ENCODE measurements around the gene ADAMTS20. TPM values are rescaled to one million over a fixed set of nuclear protein-coding genes. Genes with fewer than 3 reads are reported as not detected.

Gene ADAMTS20
- total RNA-seq, 1 experiment from 2014 or later = not detected

DNA sequence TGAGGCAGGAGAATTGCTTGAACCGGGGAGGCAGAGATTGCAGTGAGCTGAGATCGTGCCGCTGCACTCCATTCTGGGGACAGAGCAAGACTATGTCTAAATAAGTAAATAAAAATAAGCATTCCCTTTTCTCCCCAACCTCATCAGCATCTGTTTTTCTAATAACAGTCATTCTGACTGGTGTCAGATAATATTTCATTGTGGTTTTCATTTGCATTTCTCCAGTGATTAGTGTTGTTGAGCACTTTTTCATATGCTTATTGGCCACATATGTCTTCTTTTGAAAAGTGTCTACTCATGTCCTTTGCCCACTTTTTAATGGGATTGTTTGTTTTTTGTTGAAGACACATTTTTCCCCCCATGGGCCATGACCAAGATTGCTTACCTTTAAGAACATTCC is 243.2 kb downstream of the ADAMTS20 start:
- no peaks in the 10 kb centered on the region for H3K27me3 ChIP-seq (ENCODE audit: control insufficient read depth, insufficient read depth, low read length)
- no peak overlapping the region for H3K4me3 ChIP-seq (ENCODE audit: low read depth in 2 of 2, low read length in 2 of 2)
- intact Hi-C loops (cut with micrococcal nuclease; ENCODE audit: unreplicated experiment) (no loop called here), in situ Hi-C loops (cut with HindIII; ENCODE audit: low pct_unique_long_range_greater_than_20kb, low sequenced_read_pairs) (no loop called here)
- TF ChIP-seq POLR2AphosphoS5 (IDR thresholded peaks at IDR 0.05; ENCODE audit: low read depth, low read length) (no peak), SIN3A (IDR thresholded peaks at IDR 0.05; ENCODE audit: borderline replicate concordance, insufficient read depth, low read depth, low read length) (no peak), TCF7L2 (IDR thresholded peaks at IDR 0.05; ENCODE audit: low read depth, low read length) (no peak)
- TF ChIP-seq, protein P1, sequence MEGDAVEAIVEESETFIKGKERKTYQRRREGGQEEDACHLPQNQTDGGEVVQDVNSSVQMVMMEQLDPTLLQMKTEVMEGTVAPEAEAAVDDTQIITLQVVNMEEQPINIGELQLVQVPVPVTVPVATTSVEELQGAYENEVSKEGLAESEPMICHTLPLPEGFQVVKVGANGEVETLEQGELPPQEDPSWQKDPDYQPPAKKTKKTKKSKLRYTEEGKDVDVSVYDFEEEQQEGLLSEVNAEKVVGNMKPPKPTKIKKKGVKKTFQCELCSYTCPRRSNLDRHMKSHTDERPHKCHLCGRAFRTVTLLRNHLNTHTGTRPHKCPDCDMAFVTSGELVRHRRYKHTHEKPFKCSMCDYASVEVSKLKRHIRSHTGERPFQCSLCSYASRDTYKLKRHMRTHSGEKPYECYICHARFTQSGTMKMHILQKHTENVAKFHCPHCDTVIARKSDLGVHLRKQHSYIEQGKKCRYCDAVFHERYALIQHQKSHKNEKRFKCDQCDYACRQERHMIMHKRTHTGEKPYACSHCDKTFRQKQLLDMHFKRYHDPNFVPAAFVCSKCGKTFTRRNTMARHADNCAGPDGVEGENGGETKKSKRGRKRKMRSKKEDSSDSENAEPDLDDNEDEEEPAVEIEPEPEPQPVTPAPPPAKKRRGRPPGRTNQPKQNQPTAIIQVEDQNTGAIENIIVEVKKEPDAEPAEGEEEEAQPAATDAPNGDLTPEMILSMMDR (IDR thresholded peaks at IDR 0.05) = no peak
- TF ChIP-seq, protein P2, sequence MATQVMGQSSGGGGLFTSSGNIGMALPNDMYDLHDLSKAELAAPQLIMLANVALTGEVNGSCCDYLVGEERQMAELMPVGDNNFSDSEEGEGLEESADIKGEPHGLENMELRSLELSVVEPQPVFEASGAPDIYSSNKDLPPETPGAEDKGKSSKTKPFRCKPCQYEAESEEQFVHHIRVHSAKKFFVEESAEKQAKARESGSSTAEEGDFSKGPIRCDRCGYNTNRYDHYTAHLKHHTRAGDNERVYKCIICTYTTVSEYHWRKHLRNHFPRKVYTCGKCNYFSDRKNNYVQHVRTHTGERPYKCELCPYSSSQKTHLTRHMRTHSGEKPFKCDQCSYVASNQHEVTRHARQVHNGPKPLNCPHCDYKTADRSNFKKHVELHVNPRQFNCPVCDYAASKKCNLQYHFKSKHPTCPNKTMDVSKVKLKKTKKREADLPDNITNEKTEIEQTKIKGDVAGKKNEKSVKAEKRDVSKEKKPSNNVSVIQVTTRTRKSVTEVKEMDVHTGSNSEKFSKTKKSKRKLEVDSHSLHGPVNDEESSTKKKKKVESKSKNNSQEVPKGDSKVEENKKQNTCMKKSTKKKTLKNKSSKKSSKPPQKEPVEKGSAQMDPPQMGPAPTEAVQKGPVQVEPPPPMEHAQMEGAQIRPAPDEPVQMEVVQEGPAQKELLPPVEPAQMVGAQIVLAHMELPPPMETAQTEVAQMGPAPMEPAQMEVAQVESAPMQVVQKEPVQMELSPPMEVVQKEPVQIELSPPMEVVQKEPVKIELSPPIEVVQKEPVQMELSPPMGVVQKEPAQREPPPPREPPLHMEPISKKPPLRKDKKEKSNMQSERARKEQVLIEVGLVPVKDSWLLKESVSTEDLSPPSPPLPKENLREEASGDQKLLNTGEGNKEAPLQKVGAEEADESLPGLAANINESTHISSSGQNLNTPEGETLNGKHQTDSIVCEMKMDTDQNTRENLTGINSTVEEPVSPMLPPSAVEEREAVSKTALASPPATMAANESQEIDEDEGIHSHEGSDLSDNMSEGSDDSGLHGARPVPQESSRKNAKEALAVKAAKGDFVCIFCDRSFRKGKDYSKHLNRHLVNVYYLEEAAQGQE (IDR thresholded peaks at IDR 0.05; ENCODE audit: insufficient read depth in 1 of 2, low read depth in 2 of 2, low read length in 1 of 2) = no peak
- no TSS peak for BruUV-seq (replicated peaks)
- H3K4me1 ChIP-seq (ENCODE audit: control insufficient read depth, insufficient read depth, low read length) = no peaks in the 10 kb centered on the region
- DNase-seq (ENCODE audit: low read depth, low spot score) (no peak), ATAC-seq (no peak)
- ChIA-PET CTCF (no interaction called here), POLR2A (interaction anchor here (0.7 kb wide), 1 partner anchor 746 kb away, joined by 3 read pairs; no protein-coding TSS in a partner anchor)
- H3K9me3 ChIP-seq (ENCODE audit: control insufficient read depth, insufficient read depth, low read depth, low read length) = no peaks in the 10 kb centered on the region
- H3K36me3 ChIP-seq (ENCODE audit: control insufficient read depth, insufficient read depth, low read length) = no peaks in the 10 kb centered on the region
- no peak overlapping the region for H3K27ac ChIP-seq (ENCODE audit: low read length)

DNA sequence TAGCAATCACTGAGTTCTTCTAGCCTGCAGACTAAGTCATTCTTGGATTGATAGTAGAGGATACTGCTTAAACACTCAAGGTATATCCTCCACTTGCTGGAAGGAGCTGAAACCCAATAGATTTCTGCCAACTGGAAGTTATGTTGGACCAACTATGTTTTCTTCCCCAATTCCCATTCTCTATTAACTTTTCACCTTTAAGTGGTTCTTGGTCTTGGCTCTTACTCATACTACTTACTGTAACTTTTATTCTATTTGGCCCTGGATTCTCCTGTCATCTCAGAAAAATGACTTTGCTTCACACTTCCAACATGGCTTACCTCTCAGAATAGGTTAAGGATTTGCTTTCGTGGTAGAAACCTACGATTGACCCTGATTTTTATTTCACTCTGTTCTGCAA is 244.9 kb downstream of the ADAMTS20 start:
- intact Hi-C loops (cut with micrococcal nuclease; ENCODE audit: unreplicated experiment) = no loop called here
- no peaks in the 10 kb centered on the region for H3K27me3 ChIP-seq (ENCODE audit: control insufficient read depth, insufficient read depth, low read length)
- no peaks in the 10 kb centered on the region for H3K4me1 ChIP-seq (ENCODE audit: control insufficient read depth, insufficient read depth, low read length)
- BruUV-seq (replicated peaks) = no TSS peak
- no peaks in the 10 kb centered on the region for H3K9me3 ChIP-seq (ENCODE audit: control insufficient read depth, insufficient read depth, low read depth, low read length)
- TF ChIP-seq, protein P1 (IDR thresholded peaks at IDR 0.05) = no peak
- TF ChIP-seq, protein P2 (IDR thresholded peaks at IDR 0.05; ENCODE audit: insufficient read depth in 1 of 2, low read depth in 2 of 2, low read length in 1 of 2) = no peak
- TF ChIP-seq POLR2AphosphoS5 (IDR thresholded peaks at IDR 0.05; ENCODE audit: low read depth, low read length) = no peak
- TF ChIP-seq SIN3A (IDR thresholded peaks at IDR 0.05; ENCODE audit: borderline replicate concordance, insufficient read depth, low read depth, low read length) = no peak
- TF ChIP-seq TCF7L2 (IDR thresholded peaks at IDR 0.05; ENCODE audit: low read depth, low read length) = no peak
- ChIA-PET POLR2A (no interaction called here), CTCF (no interaction called here)
- H3K4me3 ChIP-seq (ENCODE audit: low read depth in 2 of 2, low read length in 2 of 2) = no peak overlapping the region
- no peak overlapping the region for H3K27ac ChIP-seq (ENCODE audit: low read length)
- H3K36me3 ChIP-seq (ENCODE audit: control insufficient read depth, insufficient read depth, low read length) = no peaks in the 10 kb centered on the region
- in situ Hi-C loops (cut with HindIII; ENCODE audit: low pct_unique_long_range_greater_than_20kb, low sequenced_read_pairs) = no loop called here
- DNase-seq (ENCODE audit: low read depth, low spot score) = no peak
- no peak for ATAC-seq
